GM12872 (cell line): ENCODE data around the gene WTAP.

Experiments used
- CTCF ChIP-seq: IDR thresholded peaks from 3 replicates; pipeline ENCODE4 v1.5.1; 2011; ENCODE audit warnings: low read depth, mild to moderate bottlenecking, low read length, moderate library complexity; ENCODE audit not compliant: insufficient read depth

Gene WTAP

DNA sequence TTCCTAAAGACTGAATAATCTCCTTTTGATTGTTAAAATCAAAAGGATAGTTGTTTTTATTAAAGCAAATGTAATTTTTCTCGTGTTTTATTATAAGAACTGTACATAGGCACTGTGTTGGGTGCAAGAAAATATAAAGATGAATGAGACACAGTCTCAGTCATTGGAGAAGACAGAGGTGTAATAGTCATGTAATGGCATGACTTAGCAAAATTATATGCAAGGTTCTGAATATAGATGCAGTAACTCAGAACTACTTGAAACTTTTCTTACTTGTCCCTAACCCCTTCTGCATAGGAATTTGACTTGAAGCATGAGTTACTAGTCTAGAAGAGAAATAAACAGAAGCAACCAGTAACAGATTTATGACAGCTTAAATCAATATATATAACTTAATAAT is 14.9 kb downstream of the WTAP start:
- TF ChIP-seq CTCF = no peak

- TF ChIP-seq CTCF = no peak
Measured at GRCh38 chr6:159745081-159745480, 17.8 kb downstream of the WTAP start.

DNA sequence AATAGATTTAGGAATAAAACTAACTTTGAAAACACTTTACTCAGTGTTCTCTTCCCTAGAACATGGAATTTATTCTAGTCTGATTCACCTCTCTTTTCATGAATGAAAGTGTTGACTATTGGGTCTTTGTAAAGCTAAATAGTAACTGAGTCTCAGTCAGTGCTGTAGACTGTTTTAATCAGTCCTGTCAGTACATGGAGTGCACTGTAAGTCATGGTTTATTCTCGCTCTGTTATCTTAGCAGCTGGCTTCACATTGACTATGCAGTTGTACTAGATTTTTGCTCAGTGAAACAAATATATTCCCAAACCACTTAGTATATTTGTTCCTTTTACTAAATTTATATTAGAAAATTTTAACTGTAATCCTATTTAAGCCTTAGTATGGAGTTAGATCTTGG is 19.5 kb downstream of the WTAP start:
- TF ChIP-seq CTCF = no peak

- TF ChIP-seq CTCF = no peak
Measured at GRCh38 chr6:159751448-159751847, 24.1 kb downstream of the WTAP start.

GRCh38 chr6:159753081-159753872 is 26.0 kb downstream of the WTAP start:
- TF ChIP-seq CTCF = no peak

GRCh38 chr6:159754401-159754800 is 27.1 kb downstream of the WTAP start:
- no peak for TF ChIP-seq CTCF

DNA sequence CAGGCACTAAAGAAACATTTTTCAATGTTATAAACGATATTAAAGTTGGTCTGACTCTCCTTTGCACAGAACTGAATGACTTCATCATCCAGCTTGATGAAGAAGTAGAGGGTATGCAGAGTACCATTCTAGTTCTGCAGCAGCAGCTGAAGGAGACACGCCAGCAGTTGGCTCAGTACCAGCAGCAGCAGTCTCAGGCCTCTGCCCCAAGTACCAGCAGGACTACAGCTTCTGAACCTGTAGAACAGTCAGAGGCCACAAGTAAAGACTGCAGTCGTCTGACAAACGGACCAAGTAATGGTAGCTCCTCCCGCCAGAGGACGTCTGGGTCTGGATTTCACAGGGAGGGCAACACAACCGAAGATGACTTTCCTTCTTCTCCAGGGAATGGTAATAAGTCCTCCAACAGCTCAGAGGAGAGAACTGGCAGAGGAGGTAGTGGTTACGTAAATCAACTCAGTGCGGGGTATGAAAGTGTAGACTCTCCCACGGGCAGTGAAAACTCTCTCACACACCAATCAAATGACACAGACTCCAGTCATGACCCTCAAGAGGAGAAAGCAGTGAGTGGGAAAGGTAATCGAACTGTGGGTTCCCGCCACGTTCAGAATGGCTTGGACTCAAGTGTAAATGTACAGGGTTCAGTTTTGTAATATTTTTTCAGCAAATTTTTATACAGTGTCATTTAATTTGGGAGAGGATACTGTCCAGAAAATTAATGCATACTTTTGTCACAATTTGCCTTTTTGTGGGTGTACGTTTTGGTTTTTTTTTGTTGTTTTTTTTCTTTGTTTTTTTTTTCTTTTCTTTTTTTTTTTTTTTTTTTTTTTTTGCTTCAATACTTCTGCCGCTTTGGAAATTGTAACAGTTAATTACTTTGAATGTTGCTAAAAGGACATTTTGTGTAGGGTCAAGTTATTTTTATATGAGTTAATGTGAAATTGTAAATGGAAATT is 27.9 kb downstream of the WTAP start:
- no peak for TF ChIP-seq CTCF
